MCF 10A (cell line): ENCODE measurements around the gene PTPRN2. TPM values are rescaled to one million over a fixed set of nuclear protein-coding genes. Genes with fewer than 3 reads are reported as not detected.

ENCODE experiments used
- BruUV-seq: library from RNA; stranded (reverse); fragments of 400-500 nt; replicated peaks from 2 replicates; lab custom pipeline; 2021; lab: Mats Ljungman, UMichigan
- CTCF ChIA-PET: fragments of 300-600 bp; sonication (Branson Sonifier 250); formaldehyde crosslinking; extraction: SDS; loops from one replicate; lab custom pipeline; 2021; ENCODE audit warnings: antibody characterized with exemption, inconsistent platforms; lab: Yijun Ruan, JAX
- POLR2A ChIA-PET: fragments of 300-600, 350-650 bp; sonication (Branson Sonifier 250); formaldehyde crosslinking; extraction: SDS; loops from one replicate; lab custom pipeline; 2020; ENCODE audit warnings: antibody characterized with exemption, inconsistent platforms; lab: Yijun Ruan, JAX
- DNase-seq: peaks from one replicate; pipeline ENCODE4 v3.0.0-alpha.2; 2018; ENCODE audit not compliant: unreplicated experiment
- H3K27ac Mint-ChIP-seq: one replicate; pipeline ENCODE4 v1.8.0; 2022; ENCODE audit warnings: mild to moderate bottlenecking, low read depth, mixed read lengths; ENCODE audit not compliant: unreplicated experiment
- H3K27me3 Mint-ChIP-seq: one replicate; pipeline ENCODE4 v1.8.0; 2022; ENCODE audit warnings: mixed read lengths; ENCODE audit not compliant: insufficient read depth, unreplicated experiment
- H3K36me3 Mint-ChIP-seq: one replicate; pipeline ENCODE4 v1.8.0; 2022; ENCODE audit warnings: mild to moderate bottlenecking, moderate library complexity, mixed read lengths; ENCODE audit not compliant: insufficient read depth, unreplicated experiment
- H3K4me1 Mint-ChIP-seq: one replicate; pipeline ENCODE4 v1.8.0; 2022; ENCODE audit warnings: mixed read lengths; ENCODE audit not compliant: insufficient read depth, unreplicated experiment
- H3K4me3 Mint-ChIP-seq: one replicate; pipeline ENCODE4 v1.8.0; 2022; ENCODE audit warnings: mild to moderate bottlenecking, moderate library complexity, mixed read lengths; ENCODE audit not compliant: unreplicated experiment
- H3K9me3 Mint-ChIP-seq: one replicate; pipeline ENCODE4 v1.8.0; 2022; ENCODE audit warnings: mixed read lengths; ENCODE audit not compliant: unreplicated experiment
- CTCF ChIP-seq: fragments of 200-600 bp; IDR thresholded peaks from one replicate; pipeline ENCODE4 v1.8.0; 2022; ENCODE audit warnings: antibody characterized with exemption, mild to moderate bottlenecking; ENCODE audit not compliant: unreplicated experiment
- intact Hi-C: fragments of 100-400 bp; cut with micrococcal nuclease; formaldehyde crosslinking; loops from 2 replicates; pipeline ENCODE4 v1.14.1; 2022
- total RNA-seq: library from RNA; stranded (reverse); gene quantifications from 2 replicates; pipeline ENCODE4 v1.2.3, GENCODE V29; 2022

The PTPRN2 gene
- total RNA-seq, 1 experiment from 2014 or later = 4.5 TPM

GRCh38 chr7:158246272-158246959, 341.2 kb downstream of the PTPRN2 start:
- Mint-ChIP-seq H3K4me3 (no peak overlapping the region), H3K4me1 (no peaks in the 10 kb centered on the region), H3K27ac (no peak overlapping the region), H3K27me3 (peaks cover 14% of the 10 kb centered on the region), H3K9me3 (no peaks in the 10 kb centered on the region), H3K36me3 (no peaks in the 10 kb centered on the region)
- BruUV-seq = no TSS peak
- intact Hi-C loops = no loop called here
- ChIA-PET CTCF (interaction anchor here (0.6 kb wide), 1 partner anchor 193 kb away, joined by 3 read pairs; no protein-coding TSS in a partner anchor), POLR2A (no interaction called here)
- no peak for TF ChIP-seq CTCF
- no peak for DNase-seq

- Mint-ChIP-seq H3K4me1 (no peaks in the 10 kb centered on the region), H3K9me3 (no peaks in the 10 kb centered on the region), H3K36me3 (no peaks in the 10 kb centered on the region), H3K4me3 (no peak overlapping the region), H3K27me3 (peaks cover 14% of the 10 kb centered on the region), H3K27ac (no peak overlapping the region)
- DNase-seq = no peak
- no TSS peak for BruUV-seq
- ChIA-PET POLR2A (no interaction called here), CTCF (no interaction called here)
- intact Hi-C loops = no loop called here
- TF ChIP-seq CTCF = no peak
These were observed 341.9 kb downstream of the PTPRN2 start for GRCh38 chr7:158245724-158246041.

DNA sequence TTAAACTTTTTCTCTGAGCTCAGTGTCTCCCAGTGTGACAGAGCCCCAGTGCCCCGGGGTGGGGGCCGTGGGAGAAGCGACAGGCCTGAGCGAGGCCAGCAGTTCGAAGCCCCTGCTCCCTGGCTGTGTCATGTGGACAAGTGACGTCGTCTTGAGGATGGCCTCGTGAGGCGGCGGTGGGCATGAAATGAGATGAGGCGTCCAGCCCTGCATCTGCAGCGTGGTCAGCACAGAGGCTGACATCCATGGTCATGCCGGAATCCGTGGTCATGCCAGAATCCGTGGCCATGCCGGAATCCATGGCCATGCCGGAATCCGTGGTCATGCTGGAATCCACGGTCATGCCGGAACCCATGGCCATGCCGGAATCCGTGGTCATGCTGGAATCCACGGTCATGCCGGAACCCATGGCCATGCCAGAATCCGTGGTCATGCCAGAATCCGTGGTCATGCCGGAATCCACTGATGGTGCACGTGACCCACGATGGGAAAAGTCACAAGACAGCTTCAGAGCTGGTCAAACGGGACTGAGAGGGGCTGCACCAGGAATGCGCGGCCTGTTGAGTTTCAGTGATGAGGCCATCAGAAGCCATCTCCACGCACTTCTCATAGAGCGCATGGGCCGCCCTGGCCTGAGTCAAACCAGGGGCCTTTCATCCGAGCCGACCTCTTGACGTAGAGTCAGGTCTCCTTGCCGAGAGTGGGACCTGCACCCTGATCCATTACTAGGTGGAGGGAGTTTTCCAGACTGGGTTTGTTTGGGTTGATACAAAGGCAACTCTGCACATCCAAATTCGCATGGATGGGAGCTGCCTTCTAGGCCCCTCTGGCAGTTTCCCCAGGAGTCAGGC, 342.5 kb downstream of the PTPRN2 start:
- DNase-seq = no peak
- ChIA-PET CTCF (interaction anchor here (0.6 kb wide), 1 partner anchor 731 kb away, joined by 3 read pairs; no protein-coding TSS in a partner anchor), POLR2A (no interaction called here)
- Mint-ChIP-seq H3K27ac (no peak overlapping the region), H3K27me3 (peaks cover 14% of the 10 kb centered on the region), H3K9me3 (no peaks in the 10 kb centered on the region), H3K4me1 (no peaks in the 10 kb centered on the region), H3K36me3 (no peaks in the 10 kb centered on the region), H3K4me3 (no peak overlapping the region)
- no TSS peak for BruUV-seq
- TF ChIP-seq CTCF = no peak
- intact Hi-C loops = no loop called here

- POLR2A ChIA-PET = interaction anchor here (0.6 to 1.1 kb wide), 2 partner anchors 9 to 53 kb away, joined by 3 to 5 read pairs; no protein-coding TSS in a partner anchor
- intact Hi-C loops = no loop called here
- no peaks in the 10 kb centered on the region for H3K36me3 Mint-ChIP-seq
- H3K27me3 Mint-ChIP-seq = peaks cover 14% of the 10 kb centered on the region
- no peaks in the 10 kb centered on the region for H3K4me1 Mint-ChIP-seq
- TF ChIP-seq CTCF = no peak
- no peaks in the 10 kb centered on the region for H3K9me3 Mint-ChIP-seq
- no peak overlapping the region for H3K4me3 Mint-ChIP-seq
- no TSS peak for BruUV-seq
- CTCF ChIA-PET = interaction anchor here (0.6 kb wide), 1 partner anchor 732 kb away, joined by 3 read pairs; no protein-coding TSS in a partner anchor
- H3K27ac Mint-ChIP-seq = no peak overlapping the region
- no peak for DNase-seq
These were observed 343.2 kb downstream of the PTPRN2 start for GRCh38 chr7:158244430-158244829.
